ENCODE data around the gene PPM1M.
A peak's percentile ranks its signal among the peaks of the same experiment; 100 is the strongest.

PPM1M gene

GRCh38 chr3:52289747-52290595 lies 44.4 kb downstream of the PPM1M start:
- DNase-seq (ENCODE audit: low spot score in 2 of 2) = no peak
- Histone ChIP-seq H3K4me1 (peaks cover 4% of the 10 kb centered on the region), H3K4me3 (no peak overlapping the region), H3K36me3 (replicated peaks) (no peaks in the 10 kb centered on the region; the same call in 1 of the 2 replicates), H3K27me3 (ENCODE audit: low read depth) (no peaks in the 10 kb centered on the region), H3K9me3 (no peaks in the 10 kb centered on the region)
- in situ Hi-C loops (cut with MboI; ENCODE audit: low sequenced_read_pairs) = no loop called here

- Histone ChIP-seq H3K27me3 (ENCODE audit: low read depth) (no peaks in the 10 kb centered on the region), H3K4me3 (no peak overlapping the region), H3K36me3 (replicated peaks) (no peaks in the 10 kb centered on the region; the same call in 1 of the 2 replicates), H3K9me3 (no peaks in the 10 kb centered on the region), H3K4me1 (peaks cover 4% of the 10 kb centered on the region)
- in situ Hi-C loops (cut with MboI; ENCODE audit: low sequenced_read_pairs) = no loop called here
- DNase-seq (ENCODE audit: low spot score in 2 of 2) = no peak
These were observed 45.3 kb downstream of the PPM1M start for GRCh38 chr3:52290596-52291507.

GRCh38 chr3:52291508-52292181 lies 46.1 kb downstream of the PPM1M start:
- H3K4me1 ChIP-seq = peaks cover 3% of the 10 kb centered on the region; the same call in 1 of the 2 replicates

GRCh38 chr3:52292247-52293065 lies 46.9 kb downstream of the PPM1M start:
- Histone ChIP-seq H3K36me3 (replicated peaks) (no peaks in the 10 kb centered on the region), H3K4me1 (no peaks in the 10 kb centered on the region), H3K4me3 (no peak overlapping the region), H3K27me3 (ENCODE audit: low read depth) (no peaks in the 10 kb centered on the region), H3K9me3 (no peaks in the 10 kb centered on the region)
- no peak for DNase-seq (ENCODE audit: low spot score in 2 of 2)
- in situ Hi-C loops (cut with MboI; ENCODE audit: low sequenced_read_pairs) = no loop called here

More at GRCh38 chr3:52291508-52292181, 46.1 kb downstream of the PPM1M start:
- H3K27me3 ChIP-seq (ENCODE audit: low read depth) = no peaks in the 10 kb centered on the region
- H3K36me3 ChIP-seq (replicated peaks) = no peaks in the 10 kb centered on the region; the same call in 1 of the 2 replicates
- no peak overlapping the region for H3K4me3 ChIP-seq
- in situ Hi-C loops (cut with MboI; ENCODE audit: low sequenced_read_pairs) = no loop called here
- DNase-seq (ENCODE audit: low spot score in 2 of 2) = peak in 1 of 2 experiments; percentile 53
- H3K9me3 ChIP-seq = no peaks in the 10 kb centered on the region

DNA sequence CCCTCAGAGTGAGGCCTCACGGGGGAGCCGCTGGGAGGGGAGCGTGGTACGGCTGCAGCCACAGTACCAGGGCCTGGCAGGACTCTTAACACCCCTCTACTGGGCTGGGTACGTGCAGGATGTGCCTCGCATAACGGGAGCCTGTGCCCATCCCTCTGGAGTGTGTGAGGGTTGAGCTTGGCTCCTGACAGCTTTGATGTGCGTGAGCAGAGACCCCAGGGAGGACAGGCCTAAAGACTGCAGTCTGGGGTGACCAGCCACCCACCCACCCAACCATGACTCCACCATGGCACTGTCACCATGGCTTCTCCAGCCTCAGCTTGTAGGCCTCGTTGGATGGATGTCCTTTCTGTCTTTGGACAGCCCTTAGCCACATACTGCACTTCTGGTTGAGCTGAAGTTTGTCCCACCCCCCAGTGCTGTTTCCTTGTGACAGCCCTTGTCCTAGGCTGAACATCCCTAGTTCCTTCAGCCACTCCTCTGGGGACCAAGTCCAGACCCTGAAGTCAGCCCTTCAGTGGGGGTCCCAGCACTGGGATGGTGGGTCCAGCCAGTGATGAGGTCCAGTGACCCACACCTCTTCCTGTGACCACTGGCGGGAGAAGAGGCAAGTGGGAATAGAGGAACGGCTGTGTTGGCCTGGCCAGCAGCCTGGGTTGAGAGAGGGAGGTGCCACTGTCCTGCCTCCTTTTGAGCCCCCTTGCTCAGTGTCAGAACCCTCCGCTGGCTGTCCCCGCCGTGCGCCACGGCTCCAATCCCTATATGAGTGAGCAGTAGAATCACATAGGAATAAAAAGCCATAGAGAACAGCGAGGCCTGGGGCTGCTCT lies 48.1 kb downstream of the PPM1M start:
- Histone ChIP-seq H3K4me3 (no peak overlapping the region), H3K27me3 (ENCODE audit: low read depth) (no peaks in the 10 kb centered on the region), H3K4me1 (no peaks in the 10 kb centered on the region), H3K9me3 (no peaks in the 10 kb centered on the region), H3K36me3 (replicated peaks) (no peaks in the 10 kb centered on the region)
- in situ Hi-C loops (cut with MboI; ENCODE audit: low sequenced_read_pairs) = no loop called here
- DNase-seq (ENCODE audit: low spot score in 2 of 2) = no peak

GRCh38 chr3:52294320-52295150 lies 49.0 kb downstream of the PPM1M start:
- no peaks in the 10 kb centered on the region for H3K9me3 ChIP-seq
- no peak overlapping the region for H3K4me3 ChIP-seq
- in situ Hi-C loops (cut with MboI; ENCODE audit: low sequenced_read_pairs) = no loop called here
- H3K27me3 ChIP-seq (ENCODE audit: low read depth) = peaks cover 5% of the 10 kb centered on the region
- DNase-seq (ENCODE audit: low spot score in 2 of 2) = no peak
- H3K36me3 ChIP-seq (replicated peaks) = no peaks in the 10 kb centered on the region
- no peaks in the 10 kb centered on the region for H3K4me1 ChIP-seq

DNA sequence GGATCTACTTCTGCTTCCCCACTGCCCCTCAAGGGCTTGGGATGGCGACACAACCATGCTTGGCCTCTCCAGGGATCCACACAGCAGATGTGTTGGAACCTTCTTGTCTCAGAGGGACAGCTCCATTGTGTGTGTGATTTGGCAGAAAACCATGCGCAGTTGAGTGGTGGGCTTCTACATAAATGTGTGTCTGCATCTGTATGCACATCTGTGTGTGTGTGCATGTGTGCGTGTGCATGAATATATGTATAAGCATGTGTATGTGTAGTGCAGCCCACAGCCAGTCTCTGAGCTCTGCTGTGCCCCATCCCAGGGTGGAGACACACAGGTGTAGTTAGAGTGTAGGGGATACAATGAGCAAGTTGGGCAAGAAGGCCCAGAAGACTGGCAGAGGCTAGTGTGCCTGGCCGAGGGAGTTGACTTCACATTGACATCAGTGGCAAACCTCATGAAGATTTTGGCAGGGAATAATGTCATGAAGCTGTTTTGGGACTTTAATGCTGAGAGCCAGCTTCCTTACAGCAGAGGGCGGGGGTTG lies 50.2 kb downstream of the PPM1M start:
- H3K4me1 ChIP-seq = no peaks in the 10 kb centered on the region
- in situ Hi-C loops (cut with MboI; ENCODE audit: low sequenced_read_pairs) = no loop called here
- H3K9me3 ChIP-seq = no peaks in the 10 kb centered on the region
- peaks cover 11% of the 10 kb centered on the region for H3K27me3 ChIP-seq (ENCODE audit: low read depth)
- H3K4me3 ChIP-seq = no peak overlapping the region
- no peak for DNase-seq (ENCODE audit: low spot score in 2 of 2)
- no peaks in the 10 kb centered on the region for H3K36me3 ChIP-seq (replicated peaks)

DNA sequence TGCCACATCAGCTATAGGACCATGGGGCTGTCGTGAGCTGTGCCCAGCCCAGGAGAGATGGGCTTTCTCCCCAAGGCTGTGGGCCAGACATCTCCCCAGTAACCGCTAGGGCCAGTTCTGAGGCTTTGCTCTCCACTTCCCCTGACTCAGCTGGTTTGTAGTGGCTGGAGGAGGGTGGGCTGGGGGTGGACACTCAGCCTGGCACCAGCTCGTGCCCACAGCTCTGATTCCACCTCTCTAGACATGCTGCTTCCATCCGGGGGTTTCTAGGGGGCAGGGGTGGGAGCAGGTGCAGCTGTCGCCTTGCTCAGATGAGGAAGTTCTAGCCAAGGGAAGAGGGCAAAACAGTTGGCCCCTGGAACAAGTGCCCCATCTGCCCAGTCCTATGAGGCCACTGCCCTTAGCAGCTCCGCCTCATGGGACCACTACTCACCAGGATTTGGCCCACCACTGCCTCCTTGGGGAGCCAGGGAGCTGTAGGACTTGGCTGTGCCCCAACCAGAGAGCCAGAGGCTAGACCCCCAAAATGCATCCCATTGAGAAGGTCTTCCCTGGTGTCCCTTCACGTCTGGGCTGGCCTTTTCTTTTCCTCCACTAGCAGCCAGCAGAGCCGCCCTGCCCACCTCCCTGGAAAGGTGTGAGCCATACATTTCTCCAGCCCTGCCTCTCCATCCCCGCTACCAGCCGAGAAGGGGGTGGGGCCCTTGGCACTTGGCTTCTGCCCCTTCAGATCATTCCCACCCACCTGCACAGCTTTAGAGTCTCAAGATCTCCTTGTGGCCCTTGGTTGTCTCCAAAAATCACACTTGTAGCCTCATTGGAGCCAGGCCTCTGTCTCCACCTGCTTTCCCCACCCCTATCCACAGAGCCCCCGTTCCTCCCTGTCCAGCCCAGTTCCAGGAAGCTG lies 51.9 kb downstream of the PPM1M start:
- no peak overlapping the region for H3K4me3 ChIP-seq
- in situ Hi-C loops (cut with MboI; ENCODE audit: low sequenced_read_pairs) = no loop called here
- peaks cover 11% of the 10 kb centered on the region for H3K27me3 ChIP-seq (ENCODE audit: low read depth)
- no peak for DNase-seq (ENCODE audit: low spot score in 2 of 2)
- no peaks in the 10 kb centered on the region for H3K36me3 ChIP-seq (replicated peaks)
- H3K4me1 ChIP-seq = no peaks in the 10 kb centered on the region
- no peaks in the 10 kb centered on the region for H3K9me3 ChIP-seq

GRCh38 chr3:52298149-52299098 lies 52.9 kb downstream of the PPM1M start:
- DNase-seq (ENCODE audit: low spot score in 2 of 2) = no peak

DNA sequence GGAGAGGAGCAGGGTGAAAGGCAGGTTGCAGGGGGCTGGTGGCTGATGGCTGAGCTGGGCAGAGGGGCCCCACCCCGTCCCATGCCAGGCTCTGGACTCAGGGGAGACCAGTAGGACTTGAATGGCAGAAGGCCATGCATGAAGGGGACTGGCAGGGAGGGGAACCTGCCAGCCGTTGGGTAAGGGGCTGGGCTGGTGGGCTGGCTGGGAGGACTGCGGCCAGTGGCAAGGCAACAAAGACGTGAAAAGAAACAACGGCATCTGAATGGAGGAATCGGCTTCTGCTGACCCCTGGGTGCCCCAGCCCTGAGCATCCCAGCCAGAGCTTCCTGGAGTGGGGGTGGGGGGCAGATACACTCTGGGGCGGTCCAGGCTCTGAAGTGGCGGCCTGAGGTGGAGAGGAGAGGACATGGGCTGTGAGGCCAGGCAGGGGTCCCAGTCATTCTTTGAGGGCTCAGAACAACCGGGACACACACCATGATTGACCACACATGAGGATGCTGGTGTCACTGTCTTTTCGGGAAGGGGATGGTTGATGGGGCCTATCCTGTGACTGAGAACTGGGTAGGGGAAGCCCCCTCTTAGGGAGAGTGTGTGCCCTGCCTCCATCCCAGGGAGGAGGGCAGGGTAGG lies 53.8 kb downstream of the PPM1M start:
- in situ Hi-C loops (cut with MboI; ENCODE audit: low sequenced_read_pairs) = no loop called here
- DNase-seq (ENCODE audit: low spot score in 2 of 2) = no peak
- Histone ChIP-seq H3K36me3 (replicated peaks) (no peaks in the 10 kb centered on the region), H3K4me1 (no peaks in the 10 kb centered on the region), H3K4me3 (no peak overlapping the region), H3K27me3 (ENCODE audit: low read depth) (peaks cover 11% of the 10 kb centered on the region), H3K9me3 (no peaks in the 10 kb centered on the region)

More at GRCh38 chr3:52298149-52299098, 52.9 kb downstream of the PPM1M start:
- Histone ChIP-seq H3K4me3 (no peak overlapping the region), H3K9me3 (no peaks in the 10 kb centered on the region), H3K4me1 (no peaks in the 10 kb centered on the region), H3K36me3 (replicated peaks) (no peaks in the 10 kb centered on the region), H3K27me3 (ENCODE audit: low read depth) (peaks cover 11% of the 10 kb centered on the region)
- in situ Hi-C loops (cut with MboI; ENCODE audit: low sequenced_read_pairs) = no loop called here
